ENCODE measurements around the gene PTPRE.
"Not testable (repeated sequence)": the region's sequence is repeated elsewhere in the genome, so short reads cannot be mapped to it uniquely, and the experiment has no call there.

PTPRE gene

GRCh38 chr10:128087146-128087883, 180.4 kb downstream of the PTPRE start:
- H3K4me1 ChIP-seq (ENCODE audit: control insufficient read depth, insufficient read depth, low read length): no peaks in the 10 kb centered on the region
- H3K4me3 ChIP-seq (ENCODE audit: low read length): no peak overlapping the region
- no peaks in the 10 kb centered on the region for H3K27me3 ChIP-seq (ENCODE audit: control insufficient read depth, insufficient read depth, low read length)
- H3K36me3 ChIP-seq (ENCODE audit: control insufficient read depth, insufficient read depth, low read length): no peaks in the 10 kb centered on the region
- no peak overlapping the region for H3K27ac ChIP-seq (ENCODE audit: low read depth, low read length)
- no peak overlapping the region for H3K9ac ChIP-seq (ENCODE audit: low read length)

GRCh38 chr10:128087884-128088709, 181.2 kb downstream of the PTPRE start:
- no peak overlapping the region for H3K27ac ChIP-seq (ENCODE audit: low read depth, low read length)

GRCh38 chr10:128091636-128092210, 184.8 kb downstream of the PTPRE start:
- Histone ChIP-seq H3K27ac (ENCODE audit: low read depth, low read length) (no peak overlapping the region), H3K9ac (ENCODE audit: low read length) (no peak overlapping the region), H3K4me3 (ENCODE audit: low read length) (no peak overlapping the region), H3K4me1 (ENCODE audit: control insufficient read depth, insufficient read depth, low read length) (no peaks in the 10 kb centered on the region), H3K27me3 (ENCODE audit: control insufficient read depth, insufficient read depth, low read length) (no peaks in the 10 kb centered on the region), H3K36me3 (ENCODE audit: control insufficient read depth, insufficient read depth, low read length) (no peaks in the 10 kb centered on the region)

More at GRCh38 chr10:128087884-128088709, 181.2 kb downstream of the PTPRE start:
- Histone ChIP-seq H3K4me3 (ENCODE audit: low read length) (no peak overlapping the region), H3K9ac (ENCODE audit: low read length) (no peak overlapping the region), H3K36me3 (ENCODE audit: control insufficient read depth, insufficient read depth, low read length) (no peaks in the 10 kb centered on the region), H3K4me1 (ENCODE audit: control insufficient read depth, insufficient read depth, low read length) (no peaks in the 10 kb centered on the region), H3K27me3 (ENCODE audit: control insufficient read depth, insufficient read depth, low read length) (no peaks in the 10 kb centered on the region)

GRCh38 chr10:128092454-128092853, 185.6 kb downstream of the PTPRE start:
- Histone ChIP-seq H3K9ac (ENCODE audit: low read length) (no peak overlapping the region), H3K36me3 (ENCODE audit: control insufficient read depth, insufficient read depth, low read length) (no peaks in the 10 kb centered on the region), H3K27me3 (ENCODE audit: control insufficient read depth, insufficient read depth, low read length) (no peaks in the 10 kb centered on the region), H3K27ac (ENCODE audit: low read depth, low read length) (no peak overlapping the region), H3K4me3 (ENCODE audit: low read length) (no peak overlapping the region), H3K4me1 (ENCODE audit: control insufficient read depth, insufficient read depth, low read length) (no peaks in the 10 kb centered on the region)

- H3K27ac ChIP-seq (ENCODE audit: low read depth, low read length); H3K36me3 ChIP-seq (ENCODE audit: control insufficient read depth, insufficient read depth, low read length); H3K4me1 ChIP-seq (ENCODE audit: control insufficient read depth, insufficient read depth, low read length); H3K27me3 ChIP-seq (ENCODE audit: control insufficient read depth, insufficient read depth, low read length); H3K9ac ChIP-seq (ENCODE audit: low read length); H3K4me3 ChIP-seq (ENCODE audit: low read length): not testable (repeated sequence)
Observed at GRCh38 chr10:128094596-128094995, 187.7 kb downstream of the PTPRE start.

DNA sequence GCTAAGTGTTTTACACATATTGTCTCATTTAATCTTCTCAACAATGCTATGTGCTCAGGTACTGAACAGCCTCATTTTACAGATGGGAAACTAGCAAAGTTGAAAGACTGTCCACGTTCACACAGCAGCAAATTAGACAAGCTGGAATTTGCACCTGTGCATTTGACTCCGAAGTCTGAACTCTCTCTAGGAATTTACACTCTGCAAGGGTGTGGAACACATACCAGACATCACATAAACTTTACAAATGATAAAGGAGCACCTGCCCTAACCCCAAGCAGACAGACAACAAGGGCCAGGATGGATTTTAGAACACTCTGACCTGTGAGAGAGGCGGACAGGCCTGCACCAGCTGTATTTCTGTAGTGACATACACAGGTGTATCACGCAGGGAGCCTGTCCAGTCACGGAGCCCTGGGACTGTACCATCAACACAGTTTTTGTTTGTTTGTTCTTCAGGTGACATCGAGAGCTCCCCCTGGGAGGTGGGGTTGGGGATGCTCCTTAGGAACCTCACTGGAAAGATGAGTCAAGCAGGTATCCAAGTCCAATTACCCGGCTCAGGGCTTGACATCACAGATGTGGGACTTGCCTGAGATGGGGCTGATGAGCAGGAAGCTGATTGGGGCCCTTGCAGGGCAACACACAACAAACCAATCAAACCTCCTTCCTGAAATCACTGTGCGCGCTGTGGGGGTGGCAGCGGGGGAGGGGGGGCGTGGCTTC, 188.3 kb downstream of the PTPRE start:
- Histone ChIP-seq H3K4me3 (ENCODE audit: low read length) (no peak overlapping the region), H3K9ac (ENCODE audit: low read length) (no peak overlapping the region), H3K4me1 (ENCODE audit: control insufficient read depth, insufficient read depth, low read length) (no peaks in the 10 kb centered on the region), H3K27ac (ENCODE audit: low read depth, low read length) (no peak overlapping the region), H3K27me3 (ENCODE audit: control insufficient read depth, insufficient read depth, low read length) (no peaks in the 10 kb centered on the region), H3K36me3 (ENCODE audit: control insufficient read depth, insufficient read depth, low read length) (no peaks in the 10 kb centered on the region)

- no peaks in the 10 kb centered on the region for H3K4me1 ChIP-seq (ENCODE audit: control insufficient read depth, insufficient read depth, low read length)
- no peaks in the 10 kb centered on the region for H3K36me3 ChIP-seq (ENCODE audit: control insufficient read depth, insufficient read depth, low read length)
- no peaks in the 10 kb centered on the region for H3K27me3 ChIP-seq (ENCODE audit: control insufficient read depth, insufficient read depth, low read length)
- H3K9ac ChIP-seq (ENCODE audit: low read length): no peak overlapping the region
- no peak overlapping the region for H3K27ac ChIP-seq (ENCODE audit: low read depth, low read length)
- no peak overlapping the region for H3K4me3 ChIP-seq (ENCODE audit: low read length)
Observed at GRCh38 chr10:128095753-128096469, 189.0 kb downstream of the PTPRE start.

- H3K27ac ChIP-seq (ENCODE audit: low read depth, low read length): no peak overlapping the region
Observed at GRCh38 chr10:128096486-128097199, 189.7 kb downstream of the PTPRE start.

GRCh38 chr10:128097783-128098182, 190.9 kb downstream of the PTPRE start:
- Histone ChIP-seq H3K4me3 (ENCODE audit: low read length) (no peak overlapping the region), H3K27ac (ENCODE audit: low read depth, low read length) (no peak overlapping the region), H3K9ac (ENCODE audit: low read length) (no peak overlapping the region), H3K27me3 (ENCODE audit: control insufficient read depth, insufficient read depth, low read length) (no peaks in the 10 kb centered on the region), H3K4me1 (ENCODE audit: control insufficient read depth, insufficient read depth, low read length) (no peaks in the 10 kb centered on the region), H3K36me3 (ENCODE audit: control insufficient read depth, insufficient read depth, low read length) (no peaks in the 10 kb centered on the region)

More at GRCh38 chr10:128096486-128097199, 189.7 kb downstream of the PTPRE start:
- Histone ChIP-seq H3K4me1 (ENCODE audit: control insufficient read depth, insufficient read depth, low read length) (no peaks in the 10 kb centered on the region), H3K27me3 (ENCODE audit: control insufficient read depth, insufficient read depth, low read length) (no peaks in the 10 kb centered on the region), H3K4me3 (ENCODE audit: low read length) (no peak overlapping the region), H3K9ac (ENCODE audit: low read length) (no peak overlapping the region), H3K36me3 (ENCODE audit: control insufficient read depth, insufficient read depth, low read length) (no peaks in the 10 kb centered on the region)

DNA sequence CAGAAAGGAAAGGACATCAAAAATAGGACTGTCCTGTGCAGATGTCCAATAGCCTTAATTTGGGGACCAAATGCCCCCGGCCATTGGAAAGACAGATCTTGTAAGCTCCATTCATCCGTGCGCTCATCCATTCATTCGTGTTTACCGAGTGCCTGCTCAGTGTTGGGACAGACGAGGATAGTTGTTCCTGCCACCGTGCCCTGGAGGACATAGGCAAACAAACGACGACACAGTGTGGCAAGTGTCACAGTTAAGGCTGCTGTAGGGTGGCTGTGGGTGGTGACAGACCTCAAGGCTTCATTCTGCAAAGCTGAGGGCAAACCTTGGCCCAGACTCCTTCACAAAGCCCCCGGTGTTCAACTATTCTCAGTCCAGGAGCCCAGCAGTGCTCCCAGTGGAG, 191.7 kb downstream of the PTPRE start:
- Histone ChIP-seq H3K4me1 (ENCODE audit: control insufficient read depth, insufficient read depth, low read length) (no peaks in the 10 kb centered on the region), H3K27ac (ENCODE audit: low read depth, low read length) (no peak overlapping the region), H3K27me3 (ENCODE audit: control insufficient read depth, insufficient read depth, low read length) (no peaks in the 10 kb centered on the region), H3K9ac (ENCODE audit: low read length) (no peak overlapping the region), H3K36me3 (ENCODE audit: control insufficient read depth, insufficient read depth, low read length) (no peaks in the 10 kb centered on the region), H3K4me3 (ENCODE audit: low read length) (no peak overlapping the region)

DNA sequence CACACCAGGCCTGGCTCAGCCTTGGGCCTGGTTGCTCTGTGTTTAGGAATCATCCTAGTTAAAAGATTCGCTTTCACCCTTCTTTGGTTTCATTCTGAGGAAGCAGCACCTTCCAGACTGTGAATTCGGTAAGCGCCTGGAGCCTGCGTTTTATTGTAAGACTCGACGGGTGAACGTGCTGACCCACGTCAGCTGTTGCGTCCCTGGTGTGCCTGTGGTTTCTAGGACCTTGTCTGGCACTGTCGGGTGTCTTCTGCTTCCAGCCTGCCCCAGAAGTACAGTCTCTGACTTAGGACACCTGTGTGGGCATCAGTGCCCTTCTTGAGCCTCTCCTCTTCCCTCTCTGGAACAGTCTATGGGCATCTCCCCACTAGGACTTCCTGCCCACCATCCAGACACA, 193.0 kb downstream of the PTPRE start:
- no peak overlapping the region for H3K9ac ChIP-seq (ENCODE audit: low read length)
- no peak overlapping the region for H3K4me3 ChIP-seq (ENCODE audit: low read length)
- no peaks in the 10 kb centered on the region for H3K36me3 ChIP-seq (ENCODE audit: control insufficient read depth, insufficient read depth, low read length)
- no peak overlapping the region for H3K27ac ChIP-seq (ENCODE audit: low read depth, low read length)
- H3K4me1 ChIP-seq (ENCODE audit: control insufficient read depth, insufficient read depth, low read length): no peaks in the 10 kb centered on the region
- H3K27me3 ChIP-seq (ENCODE audit: control insufficient read depth, insufficient read depth, low read length): no peaks in the 10 kb centered on the region
